AG04450 (cell line): ENCODE measurements around the gene PLPP1. TPM values are rescaled to one million over a fixed set of nuclear protein-coding genes. Genes with fewer than 3 reads are reported as not detected.

ENCODE experiments used
- CTCF ChIA-PET: fragments of 300-600, 350-600 bp; formaldehyde crosslinking; extraction: SDS; loops from one replicate; lab custom pipeline; 2022; ENCODE audit warnings: antibody characterized with exemption, inconsistent platforms; lab: Charles Lee
- POLR2A ChIA-PET: fragments of 350-600 bp; formaldehyde crosslinking; extraction: SDS; loops from one replicate; lab custom pipeline; 2021; ENCODE audit warnings: antibody characterized with exemption, inconsistent platforms; lab: Yijun Ruan, JAX
- DNase-seq: peaks from one replicate; pipeline ENCODE4 v3.0.0-alpha.2; 2011; ENCODE audit warnings: low read depth, low spot score
- H3K27ac ChIP-seq: one replicate; pipeline ENCODE4 v1.5.1; 2012; ENCODE audit warnings: low read depth, low read length, control low read depth
- H3K27me3 ChIP-seq: one replicate; pipeline ENCODE4 v1.6.0; 2012; ENCODE audit warnings: low read length; ENCODE audit not compliant: control insufficient read depth, insufficient read depth
- H3K4me3 ChIP-seq: 2 replicates; pipeline ENCODE4 v1.5.1; 2011; ENCODE audit warnings: mild to moderate bottlenecking, low read depth, low read length, control low read depth
- H3K9me3 ChIP-seq: 2 replicates; pipeline ENCODE4 v1.5.1; 2012; ENCODE audit warnings: low read length; ENCODE audit not compliant: control insufficient read depth, insufficient read depth
- CTCF ChIP-seq: IDR thresholded peaks from 2 replicates; pipeline ENCODE4 v1.5.1; 2011; ENCODE audit warnings: low read depth, low read length, control low read depth, inconsistent platforms
- polyA plus RNA-seq: library from polyadenylated mRNA; depleted of rRNA; stranded (reverse); fragments of >200 nt; gene quantifications from 2 replicates; pipeline ENCODE4 v1.2.3, GENCODE V29; 2011

The PLPP1 gene
- polyA plus RNA-seq, 1 experiment: 54.9 TPM

- no peak for DNase-seq
- peaks cover 8% of the 10 kb centered on the region; the same call in 1 of the 2 replicates for H3K9me3 ChIP-seq
- H3K27ac ChIP-seq: no peak overlapping the region
- CTCF ChIA-PET: no interaction called here
- H3K4me3 ChIP-seq: no peak overlapping the region
- POLR2A ChIA-PET: no interaction called here
- H3K27me3 ChIP-seq: no peaks in the 10 kb centered on the region
- no peak for TF ChIP-seq CTCF
Measured at GRCh38 chr5:55387865-55388264, 146.9 kb downstream of the PLPP1 start.

- no peak for DNase-seq
- Histone ChIP-seq H3K4me3 (no peak overlapping the region), H3K9me3 (no peaks in the 10 kb centered on the region), H3K27me3 (no peaks in the 10 kb centered on the region), H3K27ac (no peak overlapping the region)
- CTCF ChIA-PET: interaction anchor here (0.9 to 1.4 kb wide), 4 partner anchors 16 to 305 kb away, joined by 3 to 5 read pairs (median 4); no protein-coding TSS in a partner anchor
- no peak for TF ChIP-seq CTCF
- POLR2A ChIA-PET: no interaction called here
Measured at GRCh38 chr5:55386356-55386755, 148.4 kb downstream of the PLPP1 start.

- no peak overlapping the region for H3K4me3 ChIP-seq
- DNase-seq: no peak
- ChIA-PET POLR2A (no interaction called here), CTCF (interaction anchor here (0.9 to 1.4 kb wide), 4 partner anchors 16 to 306 kb away, joined by 3 to 5 read pairs (median 4); no protein-coding TSS in a partner anchor)
- no peak for TF ChIP-seq CTCF
- H3K9me3 ChIP-seq: no peaks in the 10 kb centered on the region
- H3K27me3 ChIP-seq: no peaks in the 10 kb centered on the region
- H3K27ac ChIP-seq: no peak overlapping the region
Measured at GRCh38 chr5:55385846-55386245, 148.9 kb downstream of the PLPP1 start.

- ChIA-PET CTCF (no interaction called here), POLR2A (no interaction called here)
- no peak for DNase-seq
- no peak for TF ChIP-seq CTCF
- no peak overlapping the region for H3K27ac ChIP-seq
- no peak overlapping the region for H3K4me3 ChIP-seq
- no peaks in the 10 kb centered on the region for H3K27me3 ChIP-seq
- no peaks in the 10 kb centered on the region for H3K9me3 ChIP-seq
Measured at GRCh38 chr5:55385227-55385626, 149.5 kb downstream of the PLPP1 start.

- no peak overlapping the region for H3K4me3 ChIP-seq
- H3K27me3 ChIP-seq: no peaks in the 10 kb centered on the region
- ChIA-PET CTCF (no interaction called here), POLR2A (no interaction called here)
- TF ChIP-seq CTCF: no peak
- no peak overlapping the region for H3K27ac ChIP-seq
- H3K9me3 ChIP-seq: no peaks in the 10 kb centered on the region
- DNase-seq: no peak
Measured at GRCh38 chr5:55384072-55384471, 150.7 kb downstream of the PLPP1 start.
